Umbilical cord (tissue), 2 donors: ENCODE data around the gene BUB1. TPM values are rescaled to one million over a fixed set of nuclear protein-coding genes. Genes with fewer than 3 reads are reported as not detected.
"Not testable (repeated sequence)": the region's sequence is repeated elsewhere in the genome, so short reads cannot be mapped to it uniquely, and the experiment has no call there.

Experiments used
- DNase-seq: peaks from one replicate; pipeline ENCODE4 v3.0.0-alpha.2; 2015; ENCODE audit warnings: low spot score
- total RNA-seq: library from RNA; depleted of rRNA; stranded (reverse); fragments of >200 nt; gene quantifications from one replicate; pipeline ENCODE4 v1.2.3, GENCODE V29; 2014; ENCODE audit warnings: low replicate concordance; ENCODE audit not compliant: insufficient read depth

BUB1 gene
- total RNA-seq, 1 donor from 2014 or later: 11.6 TPM

DNA sequence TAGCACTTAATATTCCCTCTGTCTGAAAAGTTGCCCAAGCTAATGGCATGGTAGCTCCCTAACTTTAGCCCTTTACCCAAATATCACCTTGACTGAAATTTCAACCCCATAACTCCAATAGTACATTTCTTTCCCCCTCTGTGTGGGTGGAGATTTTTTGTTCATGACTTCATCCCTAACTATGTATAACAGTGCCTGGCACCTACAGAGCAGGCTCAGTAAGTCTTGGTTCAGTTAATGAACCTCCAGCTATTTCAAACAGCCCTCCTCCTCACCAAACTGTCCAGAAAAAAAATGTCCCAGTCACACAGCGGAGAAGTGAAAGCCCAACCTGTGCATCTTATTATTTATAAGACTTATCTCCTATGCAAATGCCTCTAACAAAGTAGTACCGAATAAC, 18.6 kb downstream of the BUB1 start:
- no peak for DNase-seq

DNA sequence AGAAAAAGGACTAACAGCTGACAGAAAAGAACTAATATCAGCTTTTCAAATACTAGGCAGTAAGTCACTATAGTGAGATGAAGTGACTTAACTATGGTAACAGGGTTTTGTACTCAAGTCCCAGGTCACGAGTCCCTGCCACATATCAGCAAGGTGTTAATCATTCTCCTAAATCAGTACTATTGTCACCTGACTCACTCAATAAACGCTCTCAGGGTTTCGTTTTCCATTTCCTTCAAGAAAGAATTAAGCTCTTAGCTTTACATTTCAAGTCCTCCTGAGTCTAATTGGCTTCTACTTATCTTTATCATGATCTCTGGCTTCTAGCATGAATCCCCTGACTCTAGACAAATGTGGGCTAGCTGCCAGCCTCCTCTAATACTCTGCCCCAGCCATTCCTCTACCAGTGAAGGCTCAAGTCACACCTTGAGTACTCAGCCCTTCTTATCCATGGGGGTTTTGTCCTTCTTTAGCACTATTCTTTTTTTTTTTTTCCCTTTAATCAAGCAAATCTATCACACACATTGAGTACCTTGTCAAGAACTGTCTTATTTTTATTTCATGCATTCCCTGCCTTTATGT, 20.0 kb downstream of the BUB1 start:
- DNase-seq: no peak

DNA sequence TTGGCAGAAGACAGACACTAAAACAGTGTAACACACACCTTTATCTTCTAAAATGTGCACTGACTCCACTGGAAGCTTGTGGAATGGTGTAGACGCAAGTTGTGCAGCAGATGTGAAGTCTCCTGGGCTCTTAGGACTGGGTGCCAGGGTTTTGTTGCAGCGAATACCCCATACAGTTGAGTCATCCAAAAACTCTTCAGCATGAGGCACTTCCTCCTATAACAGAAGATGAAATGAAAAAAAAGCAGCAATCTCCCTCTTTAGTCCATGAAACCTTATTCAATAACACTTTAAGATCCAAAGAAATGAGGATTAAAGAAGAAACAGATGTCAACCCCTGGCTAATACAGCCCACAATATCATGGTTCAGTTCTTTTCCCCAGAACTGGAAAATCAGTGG, 22.2 kb downstream of the BUB1 start:
- DNase-seq: no peak

DNA sequence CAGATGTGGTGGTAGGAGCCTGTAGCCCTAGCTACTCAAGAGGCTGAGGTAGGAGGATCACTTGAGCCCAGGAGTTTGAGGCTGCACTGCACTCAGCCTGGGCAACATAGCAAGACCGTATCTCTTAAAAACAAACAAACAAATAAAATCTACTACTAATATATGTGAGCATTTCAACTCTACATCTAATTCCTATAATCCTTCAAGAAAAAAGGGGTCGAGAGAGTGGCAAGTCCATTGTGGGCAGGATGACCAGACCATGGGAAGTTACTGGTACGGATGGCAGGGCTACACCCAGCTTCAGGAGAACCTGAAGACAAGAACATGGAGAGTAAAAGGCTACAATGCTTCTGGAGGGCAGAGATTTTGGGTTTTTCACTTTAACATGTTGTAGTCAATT, 24.0 kb downstream of the BUB1 start:
- no peak for DNase-seq

DNA sequence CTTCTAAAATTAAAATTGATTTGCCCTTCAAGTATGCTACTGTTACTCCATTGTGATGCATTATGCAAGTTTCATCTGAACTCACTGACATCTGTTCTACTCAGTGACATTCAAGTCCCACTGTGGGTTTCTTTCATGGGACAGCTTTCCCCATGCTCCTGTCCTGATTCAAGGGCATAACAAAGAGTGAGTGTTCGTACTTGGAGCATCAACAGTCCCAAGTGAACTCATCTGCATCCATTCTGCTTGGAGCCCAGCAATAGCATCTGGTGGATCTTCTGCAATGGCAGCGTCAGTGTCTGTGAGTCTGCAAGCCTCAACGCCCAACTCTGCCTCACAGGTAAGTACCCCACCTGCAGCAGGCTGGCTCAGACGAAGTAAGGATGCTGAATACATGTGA, 27.5 kb downstream of the BUB1 start:
- DNase-seq: no peak

DNA sequence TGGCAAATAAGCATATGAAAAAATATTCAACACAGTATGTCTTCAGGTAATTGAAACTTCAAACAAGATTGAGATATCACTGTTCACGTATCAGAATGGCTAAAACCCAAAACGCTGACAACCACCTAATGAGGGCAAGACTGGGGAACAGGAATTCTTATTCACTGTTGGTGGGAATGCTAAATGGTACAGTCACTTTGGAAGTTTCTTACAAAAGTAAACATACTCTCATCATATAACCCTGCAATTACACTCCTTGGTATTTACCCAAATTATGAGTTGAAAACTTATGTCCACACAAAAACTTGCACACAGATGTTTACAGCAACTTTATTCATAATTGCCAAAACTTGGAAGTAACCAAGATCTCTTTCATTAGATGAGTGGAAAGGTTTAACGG, 30.1 kb downstream of the BUB1 start:
- no peak for DNase-seq

DNA sequence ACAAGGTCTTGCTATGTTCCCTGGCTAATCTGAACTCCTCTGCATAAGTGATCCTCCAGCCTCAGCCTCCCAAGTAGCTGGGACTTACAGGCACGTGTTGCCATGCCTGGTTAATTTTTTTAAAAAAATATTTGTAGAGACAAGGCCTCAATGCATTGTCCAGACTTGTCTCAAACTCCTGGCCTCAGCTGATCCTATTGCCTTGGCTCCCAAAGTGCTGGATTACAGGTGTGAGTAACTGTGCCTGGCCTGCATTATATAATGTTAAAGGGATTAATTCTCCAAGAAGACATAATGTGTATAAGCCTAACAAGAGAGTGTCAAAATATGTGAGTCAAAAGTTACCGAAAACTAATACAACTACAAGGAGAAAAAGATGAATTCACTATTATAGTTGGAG, 32.2 kb downstream of the BUB1 start:
- no peak for DNase-seq

DNA sequence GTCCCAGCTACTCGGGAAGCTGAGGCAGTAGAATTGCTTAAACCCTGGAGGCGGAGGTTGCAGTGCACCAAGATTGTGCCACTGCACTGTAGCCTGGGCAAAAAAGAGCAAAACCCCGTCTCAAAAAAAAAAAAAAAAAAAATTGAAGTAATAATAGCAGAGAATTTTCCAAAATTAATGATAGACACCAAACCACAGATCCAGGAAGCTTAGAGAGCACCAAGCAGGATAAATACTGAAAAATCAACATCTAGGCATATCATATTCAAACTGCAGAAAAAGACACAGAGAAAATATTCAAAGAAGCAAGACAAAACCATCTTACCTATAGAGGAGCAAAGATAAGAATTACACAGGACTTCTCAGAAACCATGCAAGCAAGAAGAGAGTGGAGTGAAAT, 33.5 kb downstream of the BUB1 start:
- DNase-seq: no peak

DNA sequence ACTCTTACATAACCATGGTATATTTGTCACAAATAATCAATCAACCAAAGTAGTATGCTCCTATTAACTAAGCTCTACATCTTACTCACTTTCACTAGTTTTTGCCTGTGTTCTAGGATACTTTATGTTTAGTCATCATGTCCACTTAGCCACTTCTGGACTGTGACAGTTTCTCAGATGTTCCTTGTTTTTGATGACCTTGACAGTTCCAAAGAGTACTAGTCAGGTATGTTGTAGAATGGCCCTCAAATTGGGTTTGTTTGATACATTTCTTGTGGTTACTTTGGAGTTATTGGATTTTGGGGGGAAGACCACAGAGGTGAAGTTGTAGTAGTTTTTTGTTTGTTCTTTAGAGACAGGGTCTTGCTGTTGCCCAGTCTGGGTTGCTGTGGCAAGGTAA, 35.5 kb downstream of the BUB1 start:
- DNase-seq: no peak

DNA sequence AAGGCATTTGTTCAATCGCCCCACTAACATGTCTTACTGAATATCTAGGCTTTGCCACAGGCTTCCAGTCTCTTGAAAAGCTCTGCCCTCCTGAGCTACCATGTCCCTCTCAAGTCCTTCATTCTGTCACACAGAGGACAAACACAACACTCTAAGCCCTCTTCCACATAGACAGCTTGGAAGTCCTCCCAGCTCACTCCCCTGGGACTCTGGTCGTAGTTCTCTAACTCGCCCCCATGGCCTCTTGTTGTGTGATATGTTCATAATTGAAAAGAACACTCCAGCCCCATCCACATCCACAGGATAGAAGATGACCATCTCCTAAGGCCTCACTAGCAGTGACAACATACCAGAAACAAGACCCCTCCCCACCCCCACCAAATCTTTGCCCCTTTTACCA, 37.9 kb downstream of the BUB1 start:
- DNase-seq: no peak

DNA sequence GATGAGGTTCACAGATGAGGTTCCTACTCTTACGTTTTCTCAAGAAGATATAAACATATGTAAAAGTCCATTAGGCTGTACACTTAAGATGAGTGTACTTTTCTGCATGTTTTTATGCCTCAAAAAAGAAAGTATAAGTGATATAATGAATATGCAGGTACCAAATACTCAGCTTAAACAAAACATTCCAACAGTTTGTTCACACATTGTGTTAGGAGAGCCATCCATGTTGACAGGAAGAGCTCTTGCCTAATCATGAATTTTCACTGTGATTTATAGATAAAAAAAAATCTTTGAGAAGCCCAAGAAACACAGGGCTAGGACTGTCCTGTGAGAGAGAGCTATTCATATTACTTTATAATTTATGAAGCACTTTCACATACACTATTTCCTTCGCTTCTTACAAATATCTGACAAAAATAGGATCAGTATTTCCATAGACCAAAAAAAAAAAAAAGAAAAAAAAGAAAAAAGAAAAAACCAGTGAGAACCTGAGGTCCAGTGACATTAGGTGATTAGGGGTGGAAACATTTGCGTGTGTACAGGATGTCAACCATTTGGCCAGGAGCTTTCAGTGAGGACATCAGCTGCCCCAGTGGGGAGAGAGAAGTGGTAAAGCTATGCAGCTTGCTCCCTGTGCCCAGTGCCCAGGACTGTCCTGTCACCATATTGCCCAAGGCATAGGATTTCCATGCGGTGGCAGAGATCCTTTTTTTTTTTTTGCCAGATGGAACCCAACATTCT, 38.7 kb downstream of the BUB1 start:
- DNase-seq: no peak

DNA sequence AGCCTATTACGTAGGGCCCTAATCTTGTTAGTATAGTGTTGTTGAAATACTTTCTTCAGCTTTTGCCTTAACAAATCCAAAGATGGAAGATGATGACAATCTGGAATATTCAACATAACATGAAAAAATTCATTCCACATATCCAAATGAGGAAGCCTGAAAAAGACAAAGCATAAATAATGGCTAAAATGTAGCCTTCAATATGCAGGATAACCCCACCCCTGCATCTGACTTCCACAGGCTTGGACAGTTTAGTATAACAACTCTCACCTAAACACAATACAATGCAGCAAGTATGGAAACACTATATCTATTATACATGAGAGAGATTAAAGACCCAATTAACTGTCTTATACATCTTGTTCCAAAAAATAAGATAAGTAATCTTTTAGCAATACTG, 39.9 kb downstream of the BUB1 start:
- no peak for DNase-seq

DNA sequence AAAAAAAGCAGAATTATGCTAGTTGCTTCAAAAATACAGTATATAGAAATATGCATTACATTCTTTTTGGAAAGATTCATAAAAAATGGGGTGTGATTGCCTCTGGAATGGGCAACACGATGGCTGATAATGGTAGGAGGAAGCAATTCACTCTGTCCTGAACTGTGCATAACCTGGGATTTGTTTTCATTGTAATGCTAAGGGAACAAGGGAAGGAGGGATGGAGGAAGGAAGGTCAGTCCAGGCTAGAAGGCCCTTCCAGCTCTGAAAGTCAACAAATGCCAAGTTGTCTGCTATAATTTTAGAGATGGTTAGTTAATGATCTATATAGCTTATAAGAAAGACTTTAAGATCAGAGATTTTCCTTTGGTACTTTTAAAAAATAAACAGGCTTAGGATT, 40.8 kb downstream of the BUB1 start:
- no peak for DNase-seq

DNA sequence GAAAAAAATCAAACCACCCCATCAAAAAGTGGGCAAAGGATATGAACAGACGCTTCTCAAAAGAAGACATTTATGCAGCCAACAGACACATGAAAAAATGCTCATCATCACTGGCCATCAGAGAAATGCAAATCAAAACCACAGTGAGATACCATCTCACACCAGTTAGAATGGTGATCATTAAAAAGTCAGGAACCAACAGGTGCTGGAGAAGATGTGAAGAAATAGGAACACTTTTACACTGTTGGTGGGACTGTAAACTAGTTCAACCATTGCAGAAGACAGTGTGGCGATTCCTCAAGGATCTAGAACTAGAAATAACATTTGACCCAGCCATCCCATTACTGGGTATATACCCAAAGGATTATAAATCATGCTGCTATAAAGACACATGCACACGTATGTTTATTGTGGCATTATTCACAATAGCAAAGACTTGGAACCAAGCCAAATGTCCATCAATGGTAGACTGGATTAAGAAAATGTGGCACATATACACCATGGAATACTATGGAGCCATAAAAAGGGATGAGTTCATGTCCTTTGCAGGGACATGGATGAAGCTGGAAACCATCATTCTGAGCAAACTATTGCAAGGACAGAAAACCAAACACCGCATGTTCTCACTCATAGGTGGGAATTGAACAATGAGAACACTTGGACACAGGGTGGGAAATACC, 41.8 kb downstream of the BUB1 start:
- DNase-seq: not testable (repeated sequence)

DNA sequence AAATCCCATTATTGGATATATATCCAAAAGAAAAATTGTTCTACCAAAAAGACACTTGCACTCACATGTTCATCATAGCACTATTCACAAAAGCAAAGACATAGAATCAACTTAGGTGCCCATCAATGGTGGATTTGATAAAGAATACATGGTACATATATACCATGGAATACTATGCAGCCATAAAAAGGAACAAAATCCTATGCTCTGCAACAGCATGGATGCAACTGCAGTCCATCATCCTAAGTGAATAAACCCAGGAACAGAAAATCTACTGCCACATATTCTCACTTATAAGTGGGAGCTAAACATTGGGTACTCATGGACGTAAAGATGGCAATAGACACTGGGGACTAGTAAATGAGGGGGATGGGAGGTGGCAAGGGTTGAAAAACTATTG, 50.5 kb downstream of the BUB1 start:
- DNase-seq: not testable (repeated sequence)

DNA sequence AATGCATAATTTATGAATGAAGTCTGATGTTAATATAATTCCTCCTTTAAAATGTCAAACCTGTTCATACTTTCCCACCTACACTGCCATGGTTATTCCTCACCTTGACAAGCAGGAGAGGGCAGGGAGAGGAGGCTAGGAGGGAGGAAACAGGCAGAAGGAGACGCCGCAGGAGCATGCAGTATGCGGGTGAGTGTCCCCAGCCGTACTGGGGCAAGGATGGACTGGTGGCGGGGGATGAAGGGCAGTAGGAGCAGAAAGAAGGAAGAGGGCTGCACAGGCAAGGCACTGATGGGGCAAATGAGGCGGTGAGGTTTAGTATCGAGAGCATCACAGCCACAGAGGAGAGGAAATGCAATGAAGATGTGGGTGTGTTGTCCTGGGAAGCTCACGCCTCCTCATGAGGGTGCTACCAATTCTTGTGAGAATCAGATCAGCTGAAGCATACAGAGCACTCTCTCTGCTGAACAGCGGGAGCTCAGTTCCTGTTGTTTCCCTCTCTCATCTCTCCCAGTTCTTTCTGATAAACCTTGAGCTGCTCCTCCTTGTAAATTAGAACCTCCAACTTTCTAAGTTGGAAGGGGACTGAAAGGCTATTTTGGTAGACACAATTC, 58.4 kb downstream of the BUB1 start:
- not testable (repeated sequence) for DNase-seq

DNA sequence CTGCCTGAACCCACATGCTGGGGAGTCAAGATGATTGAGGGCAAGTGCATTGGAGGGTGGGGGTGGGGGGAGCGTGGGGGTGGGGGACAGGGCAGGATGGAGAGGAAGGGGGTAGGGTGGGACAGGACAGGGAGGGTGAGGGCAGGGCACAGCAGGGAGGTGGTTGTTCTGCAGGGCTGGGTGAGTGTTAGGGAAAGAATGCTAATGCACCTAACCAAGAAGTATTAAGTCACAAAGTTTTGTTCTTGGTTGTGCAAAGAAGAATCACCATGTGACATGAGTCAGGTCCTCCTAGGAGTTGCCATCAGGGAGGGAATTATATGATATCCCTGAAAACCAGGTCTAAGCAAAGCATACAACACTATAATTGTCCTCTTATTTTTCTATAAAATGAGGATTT, 63.9 kb downstream of the BUB1 start:
- not testable (repeated sequence) for DNase-seq

DNA sequence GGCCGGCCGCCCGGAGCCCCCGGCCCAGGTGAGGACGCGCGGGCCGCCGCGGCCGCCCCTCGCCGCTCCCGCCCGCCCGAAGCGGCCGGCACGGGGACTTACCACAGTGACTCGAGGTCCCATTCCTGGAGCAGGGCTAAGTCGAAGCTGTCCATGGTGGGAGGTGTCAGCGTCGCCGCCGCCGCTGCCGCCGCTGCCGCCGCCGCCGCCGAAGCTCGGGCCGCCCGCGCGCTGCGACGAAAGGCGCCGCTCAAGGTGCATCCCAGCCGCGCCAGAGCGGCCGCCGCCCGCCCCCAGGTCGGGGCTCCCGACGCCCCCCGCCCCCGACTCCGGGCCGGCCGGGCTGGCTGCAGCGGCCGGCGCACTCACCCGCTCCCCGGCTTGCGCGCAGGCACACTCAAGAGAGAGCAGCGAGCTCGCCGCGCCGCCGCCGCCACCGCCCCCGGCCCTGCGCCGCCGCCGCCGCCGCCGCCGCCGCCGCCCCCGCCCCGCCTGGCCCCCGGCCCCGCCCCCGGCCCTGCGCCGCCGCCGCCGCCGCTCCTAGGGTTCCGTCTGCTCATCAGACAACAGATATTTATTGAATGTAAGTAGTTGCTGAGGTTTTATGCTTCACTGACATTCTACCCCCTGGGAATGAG, 67.1 kb downstream of the BUB1 start:
- DNase-seq: not testable (repeated sequence)

DNA sequence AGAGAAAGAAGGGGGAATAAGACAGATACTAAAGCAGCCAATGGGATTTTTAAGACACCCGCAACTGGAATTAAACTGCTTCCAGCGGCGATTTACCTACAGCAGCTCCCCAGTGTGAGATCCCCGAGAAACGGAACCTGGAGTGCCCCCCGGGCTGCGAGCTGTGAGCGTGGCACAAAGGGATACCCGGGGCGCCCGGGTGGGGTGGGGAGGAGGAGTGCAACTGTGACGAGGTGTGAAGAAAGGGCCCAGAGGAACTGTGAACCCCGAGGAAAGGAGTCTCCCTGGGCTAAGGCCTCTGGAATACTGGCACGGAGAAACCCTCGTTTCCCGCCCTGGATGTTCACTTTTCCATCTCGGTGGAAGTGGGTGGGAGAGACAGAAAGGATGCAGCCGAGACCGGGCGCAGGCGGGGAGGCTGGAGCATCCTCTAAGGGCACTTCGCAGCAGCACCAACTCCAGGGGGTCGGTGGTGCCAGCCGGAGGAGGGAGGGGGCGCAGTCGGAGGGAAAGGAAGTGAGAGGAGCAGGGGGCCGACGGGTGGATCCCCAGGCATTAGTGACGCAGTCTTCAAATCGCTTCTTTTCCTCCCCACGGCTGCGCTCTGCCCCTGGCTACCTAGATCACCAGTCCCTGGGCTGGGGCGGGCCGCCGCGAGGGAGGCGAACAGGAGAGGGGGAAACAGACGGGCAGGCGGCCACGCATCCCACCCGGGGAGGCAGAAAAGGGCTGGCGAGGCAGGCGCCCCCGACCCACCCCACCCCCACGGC, 67.8 kb downstream of the BUB1 start:
- not testable (repeated sequence) for DNase-seq

DNA sequence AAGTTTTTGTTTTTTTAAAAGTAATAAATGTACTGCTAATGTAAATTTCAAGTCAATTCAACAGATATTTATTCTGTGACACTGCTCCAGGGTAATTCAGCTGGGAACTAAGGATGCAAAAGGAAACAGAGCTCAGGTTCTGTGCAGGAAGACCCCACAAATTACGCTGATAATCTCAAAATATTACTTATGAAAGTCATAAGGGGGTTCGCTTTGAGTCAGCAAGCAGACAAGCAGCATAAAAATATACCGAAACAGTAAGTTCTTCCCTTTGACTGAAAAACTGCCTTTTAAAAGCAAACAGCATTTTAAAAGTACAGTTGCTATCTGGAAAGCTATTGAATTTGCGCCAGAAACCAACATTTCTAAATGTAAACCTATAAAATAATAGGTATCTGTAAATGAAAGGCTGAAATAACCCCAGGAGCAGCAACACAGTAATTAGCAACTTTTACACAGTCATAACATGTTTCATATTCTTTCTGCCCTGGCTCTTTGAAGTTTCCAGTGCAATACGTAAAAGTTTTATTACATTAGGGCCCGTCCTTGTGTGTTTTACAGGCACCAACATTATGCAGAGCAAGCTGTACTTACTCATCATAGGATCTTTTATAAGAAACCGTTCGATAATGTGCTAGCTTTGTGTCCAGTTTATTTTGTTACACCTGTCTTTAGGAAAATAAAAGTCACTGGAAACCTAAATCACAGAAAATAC, 68.9 kb downstream of the BUB1 start:
- not testable (repeated sequence) for DNase-seq

DNA sequence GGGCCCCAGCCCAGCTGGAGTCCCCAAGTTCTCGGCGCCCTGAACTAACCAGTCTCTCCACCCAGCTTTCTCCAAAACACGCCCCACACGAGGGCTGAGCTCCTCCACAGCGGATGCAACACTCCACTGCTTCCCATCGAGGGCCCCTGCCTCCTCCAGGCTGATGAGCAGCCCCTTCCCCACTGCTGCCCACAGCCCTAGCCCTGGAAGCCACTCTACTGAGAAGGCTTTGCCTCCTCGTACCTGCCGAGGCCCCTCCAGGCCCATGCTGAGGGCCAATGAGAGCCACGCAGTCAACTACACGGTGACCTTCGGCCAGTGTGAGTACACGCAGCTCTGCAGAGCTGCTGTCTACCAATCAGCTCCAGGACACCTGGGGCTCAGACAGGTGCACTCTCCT, 72.8 kb downstream of the BUB1 start:
- not testable (repeated sequence) for DNase-seq
